Right ventricle myocardium superior (tissue), 1 donor: Measurements from ENCODE around the gene ZBTB20. TPM values are rescaled to one million over a fixed set of nuclear protein-coding genes. Genes with fewer than 3 reads are reported as not detected.

Experiments
- ATAC-seq: fragments of 200-7000 bp; cut with Tn5 transposase; one replicate; pipeline ENCODE4 v1.9.1; 2020; ENCODE audit warnings: mild to moderate bottlenecking; ENCODE audit not compliant: poor library complexity
- DNase-seq: peaks from one replicate; pipeline ENCODE4 v3.0.0-alpha.2; 2020
- intact Hi-C: fragments of 100-400 bp; cut with DNase I; formaldehyde crosslinking; loops from one replicate; pipeline ENCODE4 v1.11.2; 2022
- total RNA-seq: library from RNA; stranded (reverse); fragmentation: NEBNext Ultra II Directional; extraction: Animal tissue kit (Norgen Biotek cat#: 25700); gene quantifications from one replicate; pipeline ENCODE4 v1.2.1, GENCODE V29; 2021
- donor health status: DM: no; HTN: yes; CAD: no; lungs with severe emphysema.

Gene ZBTB20
- total RNA-seq, 1 donor from 2014 or later: 53.4 TPM

- intact Hi-C loops: no loop called here
- no peak for DNase-seq
- no peak for ATAC-seq
These were observed 376.2 kb downstream of the ZBTB20 start for GRCh38 chr3:114770874-114771273.

GRCh38 chr3:114764056-114764492 lies 383.0 kb downstream of the ZBTB20 start:
- ATAC-seq (no peak), DNase-seq (no peak)
- intact Hi-C loops: no loop called here

DNA sequence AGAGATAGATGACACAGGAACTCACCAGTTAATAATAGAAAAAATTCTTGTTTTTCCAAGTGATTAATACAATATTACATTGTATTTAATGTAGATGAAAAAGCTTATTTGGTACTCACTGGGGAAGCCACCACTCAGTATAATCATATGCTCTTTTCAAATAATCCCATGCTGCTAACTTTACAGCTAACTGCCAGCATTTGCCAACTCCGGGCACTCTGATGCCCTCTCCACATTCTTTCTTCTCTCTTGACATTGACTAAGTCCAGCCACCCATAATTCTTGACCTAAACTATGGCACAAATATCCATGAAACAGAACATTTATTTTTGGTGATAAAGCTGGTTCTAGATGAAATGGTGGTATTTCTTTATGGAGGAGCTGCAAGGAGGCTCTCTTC lies 384.9 kb downstream of the ZBTB20 start:
- ATAC-seq (no peak), DNase-seq (no peak)
- intact Hi-C loops: no loop called here

- intact Hi-C loops: no loop called here
These were observed 386.4 kb downstream of the ZBTB20 start for GRCh38 chr3:114760679-114761078.

GRCh38 chr3:114758831-114759699 lies 388.0 kb downstream of the ZBTB20 start:
- ATAC-seq (peak; percentile 70), DNase-seq (no peak)
- intact Hi-C loops: no loop called here

More at GRCh38 chr3:114760679-114761078, 386.4 kb downstream of the ZBTB20 start:
- ATAC-seq (no peak), DNase-seq (no peak)

GRCh38 chr3:114756506-114757279 lies 390.4 kb downstream of the ZBTB20 start:
- ATAC-seq (peak; percentile 72), DNase-seq (no peak)
- intact Hi-C loops: no loop called here

GRCh38 chr3:114746502-114746901 lies 400.6 kb downstream of the ZBTB20 start:
- no peak for DNase-seq
- peak; percentile 25 for ATAC-seq
- intact Hi-C loops: no loop called here

- intact Hi-C loops: no loop called here
- DNase-seq (no peak), ATAC-seq (peak; percentile 73)
These were observed 401.5 kb downstream of the ZBTB20 start for GRCh38 chr3:114745322-114746240.

GRCh38 chr3:114743746-114744485 lies 403.2 kb downstream of the ZBTB20 start:
- intact Hi-C loops: no loop called here
- DNase-seq (no peak), ATAC-seq (no peak)

- DNase-seq (no peak), ATAC-seq (no peak)
- intact Hi-C loops: no loop called here
These were observed 406.0 kb downstream of the ZBTB20 start for GRCh38 chr3:114741066-114741465.

DNA sequence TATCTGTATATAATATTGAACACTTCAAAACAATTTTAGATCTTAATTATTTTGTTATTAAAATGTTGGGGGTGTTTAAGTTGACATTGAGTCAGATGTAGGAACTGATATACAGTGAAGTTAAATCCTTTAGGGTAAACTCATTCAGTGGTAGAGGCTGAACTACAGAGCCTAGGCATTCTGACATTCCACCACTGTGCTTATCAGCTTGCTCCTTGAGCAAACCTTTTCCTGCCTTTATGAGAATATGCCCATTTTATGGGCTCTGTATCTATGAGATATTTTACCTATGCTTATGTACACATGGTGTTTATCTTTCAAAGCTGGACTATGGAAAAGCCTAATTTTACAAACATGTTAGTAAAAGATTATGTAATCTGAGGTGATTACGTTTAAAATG lies 407.5 kb downstream of the ZBTB20 start:
- DNase-seq: no peak
- intact Hi-C loops: no loop called here
- no peak for ATAC-seq

GRCh38 chr3:114732353-114732752 lies 414.7 kb downstream of the ZBTB20 start:
- no peak for ATAC-seq
- DNase-seq: no peak
- intact Hi-C loops: no loop called here

- DNase-seq (no peak), ATAC-seq (peak; percentile 41)
- intact Hi-C loops: no loop called here
These were observed 416.7 kb downstream of the ZBTB20 start for GRCh38 chr3:114730397-114730796.

- ATAC-seq (no peak), DNase-seq (no peak)
- intact Hi-C loops: no loop called here
These were observed 419.7 kb downstream of the ZBTB20 start for GRCh38 chr3:114727373-114727772.

- no peak for DNase-seq
- intact Hi-C loops: no loop called here
- no peak for ATAC-seq
These were observed 421.1 kb downstream of the ZBTB20 start for GRCh38 chr3:114725966-114726365.

DNA sequence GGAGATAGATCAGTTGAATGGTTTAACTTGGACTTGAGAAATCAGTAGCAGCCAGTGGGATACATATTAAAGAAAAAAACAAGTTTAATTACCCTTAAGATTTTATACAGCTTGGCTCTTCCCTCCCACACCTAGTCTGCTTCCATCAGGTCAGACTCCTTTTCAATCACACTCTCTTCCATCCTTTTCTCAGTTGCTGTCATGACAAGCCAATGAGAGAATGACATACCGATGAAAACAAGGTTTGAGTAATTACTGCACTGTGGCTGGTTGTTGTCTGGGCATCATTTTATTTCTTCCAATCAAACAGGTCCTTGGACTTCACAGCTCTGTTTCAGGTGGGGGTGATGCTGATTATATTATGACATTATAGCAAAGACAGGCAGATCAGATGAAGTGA lies 424.6 kb downstream of the ZBTB20 start:
- intact Hi-C loops: no loop called here
- no peak for ATAC-seq
- no peak for DNase-seq

DNA sequence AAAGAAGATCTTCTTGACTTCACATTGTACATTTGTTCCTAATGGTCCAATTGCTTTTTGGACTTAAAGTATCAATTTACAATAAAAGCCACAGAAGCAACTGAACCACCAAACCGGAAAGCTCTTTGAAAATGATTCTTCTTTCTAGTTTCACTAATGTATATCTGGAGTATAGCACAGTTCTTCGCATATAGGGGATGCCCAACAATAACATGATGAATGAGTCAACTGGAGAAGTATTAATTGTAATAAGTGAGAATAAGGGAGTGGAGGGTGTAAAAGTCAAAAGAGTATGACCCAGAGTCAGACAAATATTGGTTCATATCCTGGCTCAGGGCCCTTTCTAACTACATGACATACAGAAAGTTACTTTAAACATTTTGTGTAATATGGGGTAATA lies 425.2 kb downstream of the ZBTB20 start:
- intact Hi-C loops: no loop called here
- no peak for ATAC-seq
- DNase-seq: no peak

GRCh38 chr3:114721209-114721608 lies 425.9 kb downstream of the ZBTB20 start:
- DNase-seq (no peak), ATAC-seq (no peak)
- intact Hi-C loops: no loop called here
